Measurements from ENCODE around the gene ZNF57. TPM values are rescaled to one million over a fixed set of nuclear protein-coding genes. Genes with fewer than 3 reads are reported as not detected.

Gene ZNF57
- total and polyA plus RNA-seq, 9 of the 15 experiments (the other 6 are each of a cell fraction or from before 2014, with no cell fraction given): 3.9 to 13.5 (median 7.8) TPM

GRCh38 chr19:2900296-2901252 lies at the start of gene ZNF57 (continued):
- TF ChIP-seq ZBTB17 (CRISPR knock-in tag; IDR thresholded peaks at IDR 0.05): no peak
- TF ChIP-seq SREBF2 (CRISPR knock-in tag; IDR thresholded peaks at IDR 0.05): no peak
- no peak for TF ChIP-seq ZEB2 (IDR thresholded peaks at IDR 0.05)
- TF ChIP-seq NR4A1 (CRISPR knock-in tag; IDR thresholded peaks at IDR 0.05): no peak
- TF ChIP-seq NR4A1 (tag; IDR thresholded peaks at IDR 0.05): no peak
- TF ChIP-seq PREB (CRISPR knock-in tag; IDR thresholded peaks at IDR 0.05): 0 out of 2 replicates have a peak, but pooled peaks have one; percentile 45
- TF ChIP-seq ATF3 (IDR thresholded peaks at IDR 0.05): peak; percentile 69
- TF ChIP-seq ATF3 (CRISPR knock-in tag; conservative IDR thresholded peaks at IDR 0.05): no peak
- TF ChIP-seq HOMEZ (CRISPR knock-in tag; IDR thresholded peaks at IDR 0.05): no peak
- TF ChIP-seq ZNF449 (CRISPR knock-in tag; IDR thresholded peaks at IDR 0.05): no peak
- no peak for TF ChIP-seq ZNF133 (CRISPR knock-in tag; IDR thresholded peaks at IDR 0.05)
- peak; percentile 49 for TF ChIP-seq SP2 (IDR thresholded peaks at IDR 0.05; ENCODE audit: extremely low read depth, low read depth, low read length, poor library complexity, severe bottlenecking)
- TF ChIP-seq NR0B1 (IDR thresholded peaks at IDR 0.05; ENCODE audit: partially characterized antibody): no peak
- TF ChIP-seq SUPT5H (IDR thresholded peaks at IDR 0.05): peak; percentile 67
- TF ChIP-seq PHB2 (IDR thresholded peaks at IDR 0.05; ENCODE audit: low read depth): no peak
- TF ChIP-seq PTBP1 (IDR thresholded peaks at IDR 0.05; ENCODE audit: low read depth, low read length): no peak
- TF ChIP-seq DPF2 (IDR thresholded peaks at IDR 0.05): peak; percentile 42; the same call in 1 of the 2 replicates
- no peak for TF ChIP-seq GATAD2B (IDR thresholded peaks at IDR 0.05; ENCODE audit: borderline replicate concordance)
- TF ChIP-seq HMGXB4 (CRISPR knock-in tag; IDR thresholded peaks at IDR 0.05): no peak
- TF ChIP-seq KLF6 (CRISPR knock-in tag; IDR thresholded peaks at IDR 0.05; ENCODE audit: borderline replicate concordance): no peak

Data from K562 (cell line).